Epithelial cell of proximal tubule (primary cell): ENCODE measurements around the gene FNDC3B. TPM values are rescaled to one million over a fixed set of nuclear protein-coding genes. Genes with fewer than 3 reads are reported as not detected.

Source experiments
- DNase-seq: peaks from one replicate; pipeline ENCODE4 v3.0.0-alpha.2; 2011; ENCODE audit warnings: low read depth
- H3K4me3 ChIP-seq: 2 replicates; pipeline ENCODE4 v1.5.1; 2011; ENCODE audit warnings: low read depth, mild to moderate bottlenecking, low read length
- CTCF ChIP-seq: conservative IDR thresholded peaks from 2 replicates; pipeline ENCODE4 v1.5.1; 2012; ENCODE audit warnings: low read depth, mild to moderate bottlenecking, low read length
- total RNA-seq: library from RNA; depleted of rRNA; stranded (reverse); fragments of >200 nt; gene quantifications from 2 replicates; pipeline ENCODE4 v1.2.3, GENCODE V29; 2015

FNDC3B gene
- total RNA-seq, 1 donor from 2014 or later = 37.3 TPM

GRCh38 chr3:172257648-172258400 is 218.4 kb downstream of the FNDC3B start:
- no peak for TF ChIP-seq CTCF
- DNase-seq = peak; percentile 82
- no peak overlapping the region for H3K4me3 ChIP-seq

GRCh38 chr3:172258624-172259023 is 219.2 kb downstream of the FNDC3B start:
- no peak overlapping the region for H3K4me3 ChIP-seq
- no peak for TF ChIP-seq CTCF
- no peak for DNase-seq

- H3K4me3 ChIP-seq = no peak overlapping the region
- no peak for DNase-seq
- no peak for TF ChIP-seq CTCF
Observed at GRCh38 chr3:172259111-172259541, 219.7 kb downstream of the FNDC3B start.

GRCh38 chr3:172259726-172260248 is 220.4 kb downstream of the FNDC3B start:
- TF ChIP-seq CTCF = no peak
- DNase-seq = no peak
- H3K4me3 ChIP-seq = no peak overlapping the region

GRCh38 chr3:172260381-172260780 is 221.0 kb downstream of the FNDC3B start:
- H3K4me3 ChIP-seq = no peak overlapping the region
- no peak for DNase-seq
- no peak for TF ChIP-seq CTCF

- TF ChIP-seq CTCF = no peak
- DNase-seq = no peak
- no peak overlapping the region for H3K4me3 ChIP-seq
Observed at GRCh38 chr3:172261054-172261453, 221.7 kb downstream of the FNDC3B start.
